CD4-positive, alpha-beta T cell treated with Interferon gamma for 1 hour (primary cell): ENCODE results near the gene GOLPH3.
"Not testable (repeated sequence)": the region's sequence is repeated elsewhere in the genome, so short reads cannot be mapped to it uniquely, and the experiment has no call there.

Experiments
- DNase-seq: peaks from one replicate; pipeline ENCODE4 v3.0.0-alpha.2; 2020

GOLPH3 gene

GRCh38 chr5:32096891-32097595 lies 77.1 kb downstream of the GOLPH3 start:
- DNase-seq = no peak

- DNase-seq = no peak
Observed at GRCh38 chr5:32095261-32095671, 78.9 kb downstream of the GOLPH3 start.

DNA sequence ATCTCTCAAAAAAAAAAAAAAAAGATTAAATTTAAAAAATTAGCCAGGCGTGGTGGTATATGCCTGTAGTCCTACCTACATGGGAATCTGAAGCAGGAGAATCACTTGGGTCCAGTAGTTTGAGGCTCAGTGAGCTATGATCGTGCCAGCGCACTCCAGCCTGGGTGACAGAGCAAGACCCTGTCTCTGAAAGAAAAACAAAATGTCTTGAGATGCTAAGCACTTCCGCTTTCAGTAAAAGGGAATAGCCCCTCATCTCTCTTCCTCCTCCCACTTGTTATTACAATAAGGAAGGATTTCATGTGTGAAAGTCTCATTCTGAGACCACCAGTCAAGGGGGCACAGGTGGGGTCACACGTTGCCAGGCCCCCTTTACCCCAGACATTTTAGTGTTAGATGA lies 79.4 kb downstream of the GOLPH3 start:
- DNase-seq = no peak

- peak; percentile 44 for DNase-seq
Observed at GRCh38 chr5:32092938-32093812, 80.9 kb downstream of the GOLPH3 start.

DNA sequence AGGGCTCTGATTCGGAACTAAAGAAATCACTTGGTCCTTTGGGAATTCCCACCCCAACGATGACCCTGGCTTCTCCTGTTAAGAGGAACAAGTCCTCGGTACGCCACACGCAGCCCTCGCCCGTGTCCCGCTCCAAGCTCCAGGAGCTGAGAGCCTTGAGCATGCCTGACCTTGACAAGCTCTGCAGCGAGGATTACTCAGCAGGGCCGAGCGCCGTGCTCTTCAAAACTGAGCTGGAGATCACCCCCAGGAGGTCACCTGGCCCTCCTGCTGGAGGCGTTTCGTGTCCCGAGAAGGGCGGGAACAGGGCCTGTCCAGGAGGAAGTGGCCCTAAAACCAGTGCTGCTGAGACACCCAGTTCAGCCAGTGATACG lies 83.4 kb downstream of the GOLPH3 start:
- DNase-seq = no peak

GRCh38 chr5:32090026-32090754 lies 83.9 kb downstream of the GOLPH3 start:
- DNase-seq = no peak

DNA sequence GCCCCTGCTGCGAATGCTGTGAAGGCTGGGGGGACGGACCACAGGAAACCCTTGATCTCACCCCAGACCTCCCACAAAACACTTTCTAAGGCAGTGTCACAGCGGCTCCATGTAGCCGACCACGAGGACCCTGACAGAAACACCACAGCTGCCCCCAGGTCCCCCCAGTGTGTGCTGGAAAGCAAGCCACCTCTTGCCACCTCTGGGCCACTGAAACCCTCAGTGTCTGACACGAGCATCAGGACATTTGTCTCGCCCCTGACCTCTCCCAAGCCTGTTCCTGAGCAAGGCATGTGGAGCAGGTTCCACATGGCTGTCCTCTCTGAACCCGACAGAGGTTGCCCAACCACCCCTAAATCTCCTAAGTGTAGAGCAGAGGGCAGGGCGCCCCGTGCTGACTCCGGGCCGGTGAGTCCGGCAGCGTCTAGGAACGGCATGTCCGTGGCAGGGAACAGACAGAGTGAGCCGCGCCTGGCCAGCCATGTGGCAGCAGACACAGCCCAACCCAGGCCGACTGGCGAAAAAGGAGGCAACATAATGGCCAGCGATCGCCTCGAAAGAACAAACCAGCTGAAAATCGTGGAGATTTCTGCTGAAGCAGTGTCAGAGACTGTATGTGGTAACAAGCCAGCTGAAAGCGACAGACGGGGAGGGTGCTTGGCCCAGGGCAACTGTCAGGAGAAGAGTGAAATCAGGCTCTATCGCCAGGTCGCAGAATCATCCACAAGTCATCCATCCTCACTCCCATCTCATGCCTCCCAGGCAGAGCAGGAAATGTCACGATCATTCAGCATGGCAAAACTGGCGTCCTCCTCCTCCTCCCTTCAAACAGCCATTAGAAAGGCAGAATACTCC lies 84.7 kb downstream of the GOLPH3 start:
- DNase-seq = no peak

DNA sequence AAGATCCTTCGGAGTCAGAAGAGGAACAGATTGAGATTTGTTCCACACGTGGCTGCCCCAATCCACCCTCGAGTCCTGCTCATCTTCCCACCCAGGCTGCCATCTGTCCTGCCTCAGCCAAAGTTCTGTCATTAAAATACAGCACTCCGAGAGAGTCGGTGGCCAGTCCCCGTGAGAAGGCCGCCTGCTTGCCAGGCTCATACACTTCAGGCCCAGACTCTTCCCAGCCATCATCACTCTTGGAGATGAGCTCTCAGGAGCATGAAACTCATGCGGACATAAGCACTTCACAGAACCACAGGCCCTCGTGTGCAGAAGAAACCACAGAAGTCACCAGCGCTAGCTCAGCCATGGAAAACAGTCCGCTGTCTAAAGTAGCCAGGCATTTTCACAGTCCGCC lies 85.9 kb downstream of the GOLPH3 start:
- no peak for DNase-seq

GRCh38 chr5:32087086-32088082 lies 86.7 kb downstream of the GOLPH3 start:
- no peak for DNase-seq

GRCh38 chr5:32083981-32084430 lies 90.1 kb downstream of the GOLPH3 start:
- DNase-seq = no peak

DNA sequence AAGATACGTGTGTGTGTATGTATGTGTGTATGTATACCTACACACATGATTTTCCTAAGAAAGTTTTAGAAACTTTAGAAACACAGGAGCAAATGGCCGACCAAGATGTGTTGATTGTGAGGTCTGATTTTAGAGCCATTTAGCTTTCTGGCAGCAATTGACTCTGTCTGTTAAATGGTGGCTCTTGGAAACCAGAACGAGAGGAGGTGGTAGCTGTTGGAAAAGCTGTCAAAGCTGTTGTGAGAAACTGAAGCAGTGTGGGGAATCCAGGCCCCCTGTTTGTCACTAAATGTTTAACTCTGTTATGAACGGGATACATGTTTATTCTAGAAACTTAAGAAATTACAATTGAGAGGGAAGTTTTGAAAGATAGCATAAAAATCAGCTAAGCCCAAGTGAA lies 91.4 kb downstream of the GOLPH3 start:
- no peak for DNase-seq

- not testable (repeated sequence) for DNase-seq
Observed at GRCh38 chr5:32080565-32080964, 93.6 kb downstream of the GOLPH3 start.

DNA sequence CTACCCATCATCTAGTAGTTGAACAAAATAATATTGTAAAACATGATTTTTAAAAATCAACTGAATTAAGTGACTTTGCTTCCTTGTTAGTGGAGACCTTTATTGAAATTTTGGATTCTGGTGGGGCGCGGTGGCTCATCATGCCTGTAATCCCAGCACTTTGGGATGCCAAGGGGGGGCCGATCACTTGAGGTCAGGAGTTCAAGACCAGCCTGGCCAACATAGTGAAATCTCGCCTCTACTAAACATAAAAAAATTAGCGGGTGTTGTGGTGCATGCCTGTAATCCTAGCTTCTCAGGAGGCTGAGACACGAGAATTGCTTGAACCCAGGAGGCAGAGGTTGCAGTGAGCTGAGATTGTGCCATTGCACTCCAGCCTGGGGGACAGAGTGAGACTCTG lies 95.3 kb downstream of the GOLPH3 start:
- DNase-seq = not testable (repeated sequence)

DNA sequence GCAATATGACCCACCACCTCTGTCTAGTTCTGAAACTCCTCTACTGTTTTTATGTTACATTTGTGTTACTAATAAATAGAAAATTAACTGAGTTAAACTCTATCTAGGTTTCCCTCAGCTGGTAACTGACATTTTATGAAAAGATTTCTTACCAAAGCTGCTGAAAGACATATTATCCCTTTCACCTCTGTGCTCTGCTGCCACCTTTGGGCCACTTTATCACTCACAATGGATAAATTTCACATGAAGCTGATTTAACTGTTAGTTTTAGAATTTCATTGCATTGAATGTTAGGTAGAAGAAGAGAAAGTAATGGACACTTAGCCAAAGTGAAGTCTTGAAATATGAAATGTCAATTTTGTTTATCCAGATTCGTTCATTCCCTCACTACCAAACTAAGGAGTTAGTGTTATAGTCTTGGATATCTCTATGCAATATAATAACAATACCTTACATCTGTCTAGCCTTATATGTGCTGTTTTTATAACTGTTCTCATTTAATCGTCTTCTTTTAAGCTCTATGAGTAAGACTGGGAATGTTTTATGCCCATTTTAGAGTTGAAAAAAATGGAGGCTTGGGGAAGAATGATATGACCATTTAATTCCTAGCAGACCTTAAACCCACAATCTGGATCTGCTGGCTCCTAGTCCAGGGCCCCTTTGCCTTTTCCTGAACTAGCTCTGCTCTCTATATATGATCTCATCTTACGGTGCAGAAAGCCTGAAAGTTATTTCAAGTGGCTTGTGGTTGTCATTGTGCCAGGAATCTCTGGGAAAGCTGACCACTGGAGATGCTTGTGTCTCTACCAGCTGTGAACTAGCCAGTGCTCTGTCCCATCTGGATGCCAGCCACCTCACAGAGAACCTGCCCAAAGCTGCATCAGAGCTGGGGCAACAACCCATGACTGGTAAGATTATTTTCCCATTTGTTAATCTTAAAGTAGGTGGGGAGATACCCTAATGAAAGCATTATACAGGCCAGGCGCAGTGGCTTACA lies 97.1 kb downstream of the GOLPH3 start:
- DNase-seq = peak; percentile 9
